Measurements from ENCODE around the gene TSPAN5.

TSPAN5 gene

GRCh38 chr4:98515470-98515809 lies 143.0 kb downstream of the TSPAN5 start:
- TF ChIP-seq CTCF (IDR thresholded peaks at IDR 0.05; ENCODE audit: control insufficient read depth, insufficient read depth, low read depth, low read length, missing control alignments), result no peak
- DNase-seq (ENCODE audit: low read depth), result no peak

GRCh38 chr4:98514741-98515469 lies 143.5 kb downstream of the TSPAN5 start:
- TF ChIP-seq CTCF (IDR thresholded peaks at IDR 0.05; ENCODE audit: control insufficient read depth, insufficient read depth, low read depth, low read length, missing control alignments), result no peak
- no peak overlapping the region for H3K4me3 ChIP-seq (ENCODE audit: control insufficient read depth, low read depth, low read length)
- no peak for DNase-seq (ENCODE audit: low read depth)

More at GRCh38 chr4:98515470-98515809, 143.0 kb downstream of the TSPAN5 start:
- no peak overlapping the region for H3K4me3 ChIP-seq (ENCODE audit: control insufficient read depth, low read depth, low read length)

- TF ChIP-seq CTCF (IDR thresholded peaks at IDR 0.05; ENCODE audit: control insufficient read depth, insufficient read depth, low read depth, low read length, missing control alignments), result no peak
- no peak overlapping the region for H3K4me3 ChIP-seq (ENCODE audit: control insufficient read depth, low read depth, low read length)
- no peak for DNase-seq (ENCODE audit: low read depth)
Observed at GRCh38 chr4:98512918-98513317, 145.5 kb downstream of the TSPAN5 start.

- no peak for TF ChIP-seq CTCF (IDR thresholded peaks at IDR 0.05; ENCODE audit: control insufficient read depth, insufficient read depth, low read depth, low read length, missing control alignments)
- H3K4me3 ChIP-seq (ENCODE audit: control insufficient read depth, low read depth, low read length), result no peak overlapping the region
- peak; percentile 93 for DNase-seq (ENCODE audit: low read depth)
Observed at GRCh38 chr4:98510757-98511517, 147.5 kb downstream of the TSPAN5 start.

- DNase-seq (ENCODE audit: low read depth), result no peak
- no peak overlapping the region for H3K4me3 ChIP-seq (ENCODE audit: control insufficient read depth, low read depth, low read length)
- TF ChIP-seq CTCF (IDR thresholded peaks at IDR 0.05; ENCODE audit: control insufficient read depth, insufficient read depth, low read depth, low read length, missing control alignments), result no peak
Observed at GRCh38 chr4:98510340-98510739, 148.1 kb downstream of the TSPAN5 start.

GRCh38 chr4:98509721-98510120 lies 148.7 kb downstream of the TSPAN5 start:
- no peak overlapping the region for H3K4me3 ChIP-seq (ENCODE audit: control insufficient read depth, low read depth, low read length)
- DNase-seq (ENCODE audit: low read depth), result no peak
- no peak for TF ChIP-seq CTCF (IDR thresholded peaks at IDR 0.05; ENCODE audit: control insufficient read depth, insufficient read depth, low read depth, low read length, missing control alignments)
